Stimulated activated CD4-positive, alpha-beta T cell treated with anti-CD3 and anti-CD28 coated beads, TNF-alpha, amount 100 ng/mL, for 1 hour (primary cell): ENCODE results near the gene MCM5.
"Not testable (repeated sequence)": the region's sequence is repeated elsewhere in the genome, so short reads cannot be mapped to it uniquely, and the experiment has no call there.

ENCODE experiments used
- DNase-seq, 3 donors: peaks; one replicate each; pipeline ENCODE4 v3.0.0-alpha.2; 2020; ENCODE audit warnings: low read depth in 3 of 3, low spot score in 1 of 3

MCM5 gene

GRCh38 chr22:35378621-35379020 lies 21.3 kb upstream of the MCM5 start:
- DNase-seq = no peak

DNA sequence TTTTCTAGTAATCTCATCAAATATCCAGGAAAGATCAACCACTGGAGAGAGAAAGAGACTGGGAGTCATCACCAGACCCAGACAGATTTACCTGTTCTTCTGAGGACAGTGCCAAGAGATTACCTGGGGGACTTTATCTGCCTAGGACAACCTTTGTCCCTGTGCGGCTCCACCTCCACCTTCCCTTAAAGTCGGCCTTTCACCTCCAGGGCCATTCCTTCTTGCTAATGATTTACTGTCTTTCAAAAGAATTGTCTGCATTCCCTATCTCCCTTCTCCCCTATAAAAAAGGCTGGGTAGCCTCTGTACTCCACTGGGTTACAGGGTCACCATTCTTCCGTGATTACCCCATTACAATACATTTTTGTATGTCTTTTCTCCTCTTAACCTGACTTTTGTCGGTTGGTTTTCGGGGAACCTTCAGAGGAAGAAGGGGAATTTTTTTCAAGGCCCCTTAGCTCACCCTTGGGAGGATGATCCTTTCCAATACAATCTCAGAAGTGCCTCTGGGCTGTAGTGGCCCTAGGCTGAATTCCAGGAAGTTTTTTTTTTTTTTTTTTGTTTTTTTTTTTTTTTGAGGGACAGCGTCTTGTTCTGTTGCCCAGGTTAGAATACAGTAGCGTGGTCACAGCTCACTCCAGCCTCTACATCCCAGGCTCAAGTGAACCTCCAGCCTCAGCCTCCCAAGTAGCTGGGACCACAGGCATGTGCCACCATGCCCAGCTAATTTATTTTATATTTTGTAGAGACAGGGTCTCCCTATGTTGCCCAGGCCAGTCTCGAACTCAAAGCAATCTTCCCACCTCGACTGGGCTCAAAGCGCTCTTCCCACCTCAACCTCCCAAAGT lies 20.6 kb upstream of the MCM5 start:
- no peak for DNase-seq

- no peak for DNase-seq
These were observed 19.9 kb upstream of the MCM5 start for GRCh38 chr22:35380013-35380412.

GRCh38 chr22:35380537-35381423 lies 19.2 kb upstream of the MCM5 start, which contains the start of gene HMOX1:
Gene HMOX1 (plus strand): TSS chr22:35381096. CDS start chr22:35381174, 78 bp downstream.
- peak in 1 of 3 donors; percentile 16 for DNase-seq

GRCh38 chr22:35381424-35382009 lies 18.4 kb upstream of the MCM5 start:
- DNase-seq = no peak

- no peak for DNase-seq
These were observed 16.3 kb upstream of the MCM5 start for GRCh38 chr22:35383679-35384071.

DNA sequence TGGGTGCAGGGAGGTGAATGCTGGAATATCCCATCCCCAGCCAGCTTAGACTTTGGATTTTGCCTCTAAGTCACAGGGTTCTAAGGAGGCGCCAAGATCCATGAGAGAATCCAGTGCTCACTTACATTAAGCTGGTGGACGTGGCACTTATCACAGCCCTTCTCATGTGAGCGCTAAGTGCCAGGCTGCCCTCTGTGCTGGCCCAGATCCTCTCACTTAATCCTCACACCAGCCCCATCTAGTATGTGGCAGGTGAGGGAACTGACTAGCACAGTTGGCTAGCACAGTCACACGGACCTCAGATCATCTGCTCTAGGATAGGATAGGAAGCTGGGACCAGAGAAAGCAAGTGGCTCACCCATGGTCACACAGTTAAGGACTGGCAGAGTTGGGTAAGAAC lies 15.4 kb upstream of the MCM5 start:
- DNase-seq = no peak

DNA sequence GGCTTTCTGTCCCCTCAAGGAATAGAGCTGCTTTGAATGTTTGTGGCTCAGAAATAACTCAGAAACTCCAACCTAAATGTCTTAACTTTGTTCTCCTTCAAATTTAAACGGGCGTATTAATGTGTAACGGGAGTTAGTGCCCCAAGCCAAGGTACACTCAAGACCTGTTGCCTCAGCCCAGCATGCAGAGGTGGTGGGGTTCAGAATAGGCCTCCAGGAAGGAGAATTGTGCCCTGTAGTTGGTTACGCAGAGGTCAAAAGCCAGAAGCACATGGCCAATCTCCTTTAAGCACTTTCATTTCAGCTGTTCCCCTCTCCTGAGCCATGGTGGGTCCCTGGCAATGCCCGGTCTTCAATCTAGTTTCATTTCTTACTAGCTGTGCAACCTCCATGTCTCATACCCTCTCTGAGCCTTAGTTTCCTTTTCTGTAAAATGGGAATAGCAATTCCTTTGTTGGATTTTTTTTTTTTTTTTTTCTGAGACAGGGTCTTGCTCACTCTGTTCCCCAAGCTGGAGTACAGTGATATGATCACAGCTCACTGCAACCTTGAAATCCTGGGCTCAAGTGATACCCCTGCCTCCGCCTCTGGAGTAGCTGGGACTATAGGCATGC lies 14.9 kb upstream of the MCM5 start:
- DNase-seq = no peak

DNA sequence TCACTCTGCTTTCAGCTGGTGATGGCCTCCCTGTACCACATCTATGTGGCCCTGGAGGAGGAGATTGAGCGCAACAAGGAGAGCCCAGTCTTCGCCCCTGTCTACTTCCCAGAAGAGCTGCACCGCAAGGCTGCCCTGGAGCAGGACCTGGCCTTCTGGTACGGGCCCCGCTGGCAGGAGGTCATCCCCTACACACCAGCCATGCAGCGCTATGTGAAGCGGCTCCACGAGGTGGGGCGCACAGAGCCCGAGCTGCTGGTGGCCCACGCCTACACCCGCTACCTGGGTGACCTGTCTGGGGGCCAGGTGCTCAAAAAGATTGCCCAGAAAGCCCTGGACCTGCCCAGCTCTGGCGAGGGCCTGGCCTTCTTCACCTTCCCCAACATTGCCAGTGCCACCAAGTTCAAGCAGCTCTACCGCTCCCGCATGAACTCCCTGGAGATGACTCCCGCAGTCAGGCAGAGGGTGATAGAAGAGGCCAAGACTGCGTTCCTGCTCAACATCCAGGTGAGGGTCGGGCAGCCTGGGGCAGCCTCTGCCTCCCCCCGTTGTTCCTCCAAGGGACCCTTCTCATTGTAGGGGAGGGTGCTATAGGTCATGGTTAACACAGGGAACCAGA lies 13.2 kb upstream of the MCM5 start:
- DNase-seq = no peak

- no peak for DNase-seq
These were observed 9.0 kb upstream of the MCM5 start for GRCh38 chr22:35390933-35391332.

- DNase-seq = no peak
These were observed 7.6 kb upstream of the MCM5 start for GRCh38 chr22:35392357-35392756.

GRCh38 chr22:35393116-35394010 lies 6.6 kb upstream of the MCM5 start:
- no peak for DNase-seq

DNA sequence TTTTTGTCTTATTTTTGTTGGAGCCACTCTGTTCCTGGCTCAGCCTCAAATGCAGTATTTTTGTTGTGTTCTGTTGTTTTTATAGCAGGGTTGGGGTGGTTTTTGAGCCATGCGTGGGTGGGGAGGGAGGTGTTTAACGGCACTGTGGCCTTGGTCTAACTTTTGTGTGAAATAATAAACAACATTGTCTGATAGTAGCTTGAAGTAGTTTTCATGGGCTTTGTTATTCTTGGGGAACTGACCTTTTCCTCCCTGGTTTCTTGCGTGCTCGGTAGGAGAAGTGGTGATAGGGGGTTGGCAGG lies 6.0 kb upstream of the MCM5 start:
- DNase-seq = no peak

- no peak for DNase-seq
These were observed 5.0 kb upstream of the MCM5 start for GRCh38 chr22:35394810-35395563.

GRCh38 chr22:35396622-35397021 lies 3.3 kb upstream of the MCM5 start:
- DNase-seq = not testable (repeated sequence)

DNA sequence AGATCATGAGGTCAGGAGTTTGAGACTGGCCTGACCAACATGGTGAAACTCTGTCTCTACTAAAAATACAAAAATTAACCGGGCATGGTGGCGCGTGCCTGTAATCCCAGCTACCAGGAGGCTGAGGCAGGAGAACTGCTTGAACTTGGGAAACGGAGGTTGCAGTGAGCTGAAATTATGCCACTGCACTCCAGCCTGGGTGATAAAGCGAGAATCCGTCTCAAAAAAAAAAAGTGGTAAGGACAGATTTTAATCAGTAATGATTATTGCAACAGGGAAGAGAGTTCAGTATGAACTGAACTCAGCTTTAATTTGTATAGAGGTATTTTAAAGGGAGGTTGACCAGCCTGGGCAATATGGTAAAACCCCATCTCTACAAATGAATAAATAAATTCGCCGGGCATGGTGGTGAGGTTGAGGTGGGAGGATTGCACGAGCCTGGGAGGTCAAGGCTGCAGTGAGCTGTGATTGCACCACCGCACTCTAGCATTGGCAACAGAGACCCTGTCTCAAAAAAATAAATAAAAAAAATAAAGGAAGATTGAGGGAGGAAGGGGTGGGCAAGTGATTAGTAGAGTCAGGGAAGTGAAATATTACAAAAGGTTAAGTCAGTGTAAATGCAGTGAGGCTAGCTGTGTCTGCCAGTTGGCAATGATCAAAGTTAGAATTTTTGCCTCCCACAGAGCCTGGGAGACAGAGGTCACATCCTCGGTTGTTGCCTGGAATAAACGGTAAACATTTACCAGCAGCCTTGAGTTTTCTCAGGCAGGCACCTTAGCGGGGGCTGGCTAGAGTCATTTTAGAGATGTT lies 2.6 kb upstream of the MCM5 start:
- no peak for DNase-seq

GRCh38 chr22:35398591-35398973 lies 1.4 kb upstream of the MCM5 start:
- no peak for DNase-seq

DNA sequence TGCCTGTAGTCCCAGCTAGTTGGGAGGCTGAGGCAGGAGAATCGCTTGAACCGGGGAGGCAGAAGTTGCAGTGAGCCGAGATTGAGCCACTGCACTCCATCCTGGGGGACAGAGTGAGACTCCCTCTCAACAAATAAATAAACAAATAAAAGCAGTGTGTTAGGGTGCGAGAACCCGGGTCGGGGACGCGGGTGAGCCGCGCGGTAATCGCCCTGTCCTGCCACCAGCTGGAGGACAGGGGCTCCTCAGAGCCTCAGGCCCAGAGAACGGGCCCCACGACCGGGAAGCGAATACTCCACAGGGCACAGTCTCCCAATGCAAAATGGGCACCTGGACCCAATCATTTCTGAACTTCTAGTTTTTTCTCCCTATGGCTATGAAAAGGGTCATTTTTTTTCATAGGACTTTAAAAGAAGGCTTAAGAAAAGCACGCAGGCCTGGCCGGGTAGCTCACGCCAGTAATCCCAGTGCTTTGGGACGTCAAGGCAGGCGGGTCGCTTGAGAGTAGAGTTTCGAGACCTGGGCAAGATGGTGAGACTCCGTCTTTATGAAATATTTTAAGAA lies 744 bp upstream of the MCM5 start:
- peak in 1 of 3 donors; percentile 9 for DNase-seq
